NCI-H345 treated with DMSO at 0.1 percent for 48 hours (cell line): Measurements from ENCODE around the gene CPPED1.
"Not testable (repeated sequence)": the region's sequence is repeated elsewhere in the genome, so short reads cannot be mapped to it uniquely, and the experiment has no call there.

Experiments used
- DNase-seq: peaks from one replicate; lab custom pipeline; 2025; ENCODE audit not compliant: unreplicated experiment; lab: John Stamatoyannopoulos, UW

The CPPED1 gene

DNA sequence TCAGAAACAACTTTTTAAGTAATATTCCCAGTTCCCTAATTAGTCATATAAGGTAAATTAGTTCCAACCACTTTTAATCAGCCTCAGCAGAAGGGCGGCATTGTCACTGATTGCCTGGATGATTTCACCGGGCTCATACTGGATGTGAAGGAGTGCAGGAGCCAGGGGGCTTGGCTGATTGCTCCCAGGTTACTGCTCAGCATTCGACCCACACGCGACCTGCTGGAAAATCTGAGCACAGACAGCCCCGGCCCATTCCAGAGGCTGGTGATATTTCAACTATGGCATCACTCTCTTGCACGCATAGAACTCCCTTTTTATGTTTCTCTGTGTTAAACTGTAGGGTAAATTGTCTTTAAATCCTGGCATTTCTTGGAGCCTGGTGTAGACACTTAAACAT is 34.2 kb downstream of the CPPED1 start:
- no peak for DNase-seq

DNA sequence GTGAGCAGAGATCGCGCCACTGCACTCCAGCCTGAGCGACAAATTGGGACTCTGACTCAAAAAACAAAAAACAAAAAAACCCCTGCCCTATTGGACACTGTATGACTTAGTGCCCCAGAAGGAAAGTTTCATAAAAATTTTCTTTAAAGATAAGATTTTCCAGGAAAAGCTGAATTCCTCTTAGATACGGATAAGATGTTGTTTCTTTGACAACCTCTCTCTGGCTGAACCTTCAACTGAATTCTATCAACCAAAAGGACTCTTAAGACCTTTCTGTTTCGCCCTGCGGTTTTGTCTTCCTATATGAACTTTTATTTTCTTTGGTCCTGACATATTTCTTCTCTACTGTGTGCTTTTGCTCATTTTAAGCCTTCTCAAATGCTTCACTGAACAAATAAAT is 35.8 kb downstream of the CPPED1 start:
- DNase-seq: no peak

DNA sequence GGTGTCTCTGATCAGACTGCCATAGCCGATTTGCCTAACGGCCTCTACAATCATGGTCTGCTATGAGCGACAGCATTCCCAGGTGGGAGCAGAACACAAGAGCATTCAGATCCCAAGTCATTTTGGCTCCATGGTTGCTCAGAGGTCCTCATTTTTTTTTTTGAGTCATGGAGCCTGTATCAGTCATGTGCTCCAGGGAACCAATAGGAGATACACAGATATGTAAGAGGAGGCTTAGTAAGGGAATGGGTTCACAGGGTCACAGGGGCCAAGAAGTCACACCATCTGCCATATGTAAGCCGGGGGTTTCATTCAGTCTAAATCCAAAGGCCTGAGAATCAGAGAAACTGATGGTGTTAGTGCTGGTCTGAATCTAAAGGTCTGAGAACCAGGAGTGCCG is 36.8 kb downstream of the CPPED1 start:
- no peak for DNase-seq

DNA sequence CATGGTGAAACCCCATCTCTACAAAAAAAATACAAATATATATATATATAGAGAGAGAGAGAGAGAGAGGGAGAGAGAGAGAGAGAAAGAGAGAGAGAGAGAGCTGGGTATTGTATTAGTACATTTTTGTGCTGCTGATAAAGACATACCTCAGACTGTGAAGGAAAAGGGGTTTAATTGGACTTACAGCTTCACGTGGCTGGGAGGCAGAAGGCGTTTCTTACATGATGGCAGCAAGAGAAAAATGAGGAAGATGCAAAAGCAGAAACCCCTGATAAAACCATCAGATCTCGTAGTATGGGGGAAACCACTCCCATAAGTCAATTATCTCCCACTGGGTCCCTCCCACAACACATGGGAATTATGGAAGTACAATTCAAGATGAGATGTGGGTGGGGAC is 37.5 kb downstream of the CPPED1 start:
- DNase-seq: not testable (repeated sequence)

DNA sequence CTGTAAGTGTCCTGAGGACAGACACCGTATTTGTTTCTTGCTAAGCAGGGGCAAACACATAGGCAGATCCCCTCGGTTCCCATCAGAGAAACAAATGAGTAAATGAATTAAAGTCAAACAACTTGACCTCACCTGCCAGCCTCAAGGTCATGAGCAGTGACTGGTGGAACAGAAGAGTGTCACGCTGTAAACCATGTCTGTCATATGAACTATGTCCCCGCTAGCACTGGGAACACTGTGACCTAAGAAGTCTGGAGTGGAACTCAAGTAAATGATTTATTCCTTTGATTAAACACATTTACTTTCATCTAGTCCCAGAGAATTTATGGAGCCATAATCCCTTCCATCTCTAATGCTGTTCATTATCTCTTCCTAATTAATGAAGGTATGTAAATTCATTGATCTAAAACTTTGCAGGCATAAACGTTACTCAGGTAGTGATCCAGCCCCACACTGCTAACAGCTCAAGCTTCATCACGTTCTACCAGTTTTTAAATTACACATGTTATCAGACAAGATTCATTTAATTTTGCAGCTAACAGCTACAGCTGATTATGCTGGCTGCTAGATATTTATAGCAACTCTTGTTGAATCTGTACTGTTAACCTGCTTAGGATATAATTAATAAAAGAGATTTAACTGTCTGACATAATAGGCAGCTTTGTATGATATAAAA is 38.7 kb downstream of the CPPED1 start:
- no peak for DNase-seq

DNA sequence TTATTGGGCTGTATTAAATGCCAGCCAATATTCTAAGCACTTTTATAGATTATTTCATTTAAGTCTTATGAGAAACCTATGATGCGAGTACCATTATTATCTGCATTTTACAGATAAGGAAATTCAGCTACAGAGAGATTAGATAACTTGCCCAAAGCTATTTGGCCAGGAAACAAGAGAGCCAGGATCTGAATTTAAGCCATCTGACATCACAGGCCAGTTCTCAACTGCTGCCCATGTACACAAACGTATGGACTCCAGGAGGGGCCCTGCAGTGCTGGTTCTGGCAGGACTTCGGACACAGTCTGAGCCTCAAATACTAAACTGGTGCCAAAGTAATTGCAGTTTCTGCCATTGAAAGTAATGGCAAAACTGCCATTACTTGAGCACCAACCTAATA is 40.2 kb downstream of the CPPED1 start:
- DNase-seq: no peak

DNA sequence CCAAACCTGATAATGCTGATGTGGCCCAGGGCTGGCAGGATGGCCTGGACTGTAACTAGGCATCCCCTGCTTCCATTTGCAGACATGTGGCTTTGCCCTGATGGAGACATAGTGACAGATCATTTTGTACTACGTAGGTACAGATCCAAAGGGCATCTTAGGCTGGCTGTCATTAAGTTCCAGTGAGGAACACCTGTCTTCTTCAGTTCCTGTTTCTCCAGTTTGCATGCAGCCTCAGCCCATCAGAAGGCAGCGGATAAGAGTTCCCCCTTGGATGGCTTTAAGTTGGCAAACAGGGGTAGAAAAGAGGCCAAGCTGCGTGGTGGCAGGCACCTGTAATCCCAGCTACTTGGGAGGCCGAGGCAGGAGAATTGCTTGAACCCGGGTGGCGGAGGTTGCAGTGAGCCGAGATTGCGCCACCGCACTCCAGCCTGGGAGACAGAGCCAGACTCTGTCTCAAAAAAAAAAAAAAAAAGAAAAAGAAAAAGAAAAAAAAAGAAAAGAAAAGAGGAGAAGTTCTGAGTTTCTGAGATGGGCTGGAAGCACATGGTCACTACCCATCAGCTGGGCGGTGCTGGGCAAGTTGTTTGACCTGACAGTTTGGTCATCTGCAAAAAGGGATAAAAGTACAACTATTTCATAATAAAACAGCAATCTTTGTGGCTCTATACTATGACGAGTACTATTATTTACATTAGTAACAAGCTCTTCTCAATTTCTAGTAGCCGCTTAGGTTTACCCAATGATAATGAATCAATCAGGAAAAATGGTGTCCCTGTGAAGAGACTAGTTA is 42.7 kb downstream of the CPPED1 start:
- DNase-seq: no peak

DNA sequence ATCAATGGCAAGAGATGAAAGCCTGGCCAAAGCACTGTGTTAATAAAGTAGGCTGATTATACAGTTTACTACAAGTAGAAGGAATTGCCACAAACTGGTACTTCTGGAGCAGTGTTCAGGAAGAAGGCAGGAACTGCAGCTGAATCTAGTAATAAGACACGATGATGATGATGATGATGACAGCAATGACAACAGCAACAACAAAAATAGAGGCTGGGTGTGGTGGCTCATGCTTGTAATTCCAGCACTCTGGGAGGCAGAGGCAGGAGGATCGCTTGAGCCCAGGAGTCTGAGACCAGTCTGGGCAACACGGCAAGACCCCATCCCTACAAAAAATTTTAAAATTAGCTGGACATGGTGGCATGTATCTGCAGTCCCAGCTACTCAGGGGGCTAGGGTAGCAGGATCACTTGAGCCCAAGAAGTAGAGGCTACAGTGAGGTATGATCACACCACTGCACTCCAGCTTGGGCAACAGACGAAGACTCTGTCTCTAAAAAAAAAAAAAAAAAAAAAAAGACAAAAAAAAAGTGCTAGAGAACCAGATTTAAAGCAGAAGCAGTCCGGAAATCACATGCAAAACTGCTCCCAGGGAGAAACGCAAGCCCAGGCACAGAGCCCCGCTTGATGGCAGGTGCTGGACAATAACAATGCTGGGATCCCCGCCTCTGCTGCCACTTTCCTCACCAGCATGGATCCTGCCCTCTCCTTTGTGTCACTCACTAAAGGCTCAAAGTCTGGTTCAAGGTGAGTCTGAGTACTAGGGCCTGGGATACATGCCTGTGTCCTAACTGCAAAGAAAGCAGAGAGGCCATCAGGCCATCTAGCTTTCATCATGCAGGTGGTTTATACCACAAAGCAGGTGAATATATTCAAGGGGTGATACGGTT is 44.8 kb downstream of the CPPED1 start:
- peak; percentile 68 for DNase-seq

DNA sequence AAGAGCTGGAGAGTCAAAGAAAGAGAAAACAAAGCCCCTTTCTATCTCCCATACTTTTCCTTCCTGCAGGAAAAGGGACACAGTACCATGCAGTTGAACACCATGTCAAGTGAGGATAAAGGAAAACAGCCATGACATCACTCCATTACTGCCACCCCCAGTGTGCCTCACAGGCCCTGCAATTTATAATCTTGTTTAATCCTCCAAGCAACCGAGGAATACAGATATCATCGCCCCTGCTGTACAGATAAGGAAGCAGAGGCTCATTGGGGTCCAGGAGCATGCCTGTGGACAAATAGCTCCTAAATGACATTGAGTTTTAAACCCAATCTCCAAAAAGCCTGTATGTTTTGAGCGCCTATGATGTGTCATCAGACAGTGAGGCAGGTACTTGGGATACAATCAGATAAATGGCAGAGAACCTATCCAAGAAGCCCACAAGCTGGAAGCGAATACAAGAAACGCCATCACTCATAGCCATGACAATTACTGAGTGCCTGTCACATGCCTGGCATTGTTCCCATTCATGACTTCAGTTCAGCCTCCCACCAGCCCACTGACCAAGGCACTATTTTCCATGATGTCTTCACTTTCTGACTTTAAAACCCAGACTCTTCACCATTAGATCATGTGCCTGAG is 45.5 kb downstream of the CPPED1 start:
- no peak for DNase-seq

DNA sequence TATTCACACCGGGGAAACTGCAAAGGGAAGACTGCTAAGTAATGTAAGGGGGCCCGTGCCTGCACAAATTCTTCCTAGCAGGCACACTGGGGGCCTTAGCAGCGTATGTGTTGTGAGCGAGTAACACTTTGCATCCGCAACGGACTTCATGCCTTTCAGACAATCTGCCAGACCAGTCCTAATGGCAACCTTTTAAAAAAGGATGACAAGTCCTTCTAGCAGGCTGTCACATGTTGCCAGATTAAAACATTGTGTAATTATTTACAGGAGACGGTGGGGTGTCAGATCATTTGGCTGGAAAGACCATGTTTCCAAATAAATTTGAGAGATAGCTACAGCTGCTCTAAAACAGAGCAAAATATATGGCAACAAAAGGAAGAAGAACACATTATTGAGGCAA is 46.1 kb downstream of the CPPED1 start:
- no peak for DNase-seq

DNA sequence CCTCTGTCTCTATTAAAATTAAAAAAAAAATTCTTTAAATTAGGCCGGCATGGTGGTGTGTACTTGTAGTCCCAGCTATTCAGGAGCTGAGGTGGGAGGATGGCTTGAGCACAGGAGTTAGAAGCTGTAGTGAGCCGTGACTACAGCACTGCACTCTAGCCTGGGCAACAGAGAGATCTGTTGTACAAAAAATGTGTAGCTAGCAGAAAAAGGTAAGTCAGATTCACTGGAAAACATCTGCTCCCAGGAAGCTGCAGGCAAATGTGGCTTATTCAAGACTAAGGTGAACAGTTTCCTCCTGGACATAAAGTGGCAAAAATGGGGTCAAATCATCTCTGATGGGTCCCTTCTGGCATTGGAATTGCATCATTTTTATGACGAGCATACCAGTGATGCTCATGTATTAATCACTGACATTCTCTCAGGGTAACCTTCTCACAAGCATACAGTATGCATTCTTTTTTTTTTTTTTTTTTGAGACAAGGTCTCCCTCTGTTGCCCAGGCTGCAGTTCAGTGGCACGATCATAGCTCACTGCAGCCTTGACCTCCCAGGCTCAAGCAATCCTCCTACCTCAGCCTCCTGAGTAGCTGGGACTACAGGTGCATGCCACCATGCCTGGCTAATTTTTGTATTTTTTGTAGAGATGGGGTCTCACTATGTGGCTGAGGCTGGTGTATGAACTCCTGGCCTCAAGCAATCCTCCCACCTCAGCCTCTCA is 48.7 kb downstream of the CPPED1 start:
- no peak for DNase-seq

DNA sequence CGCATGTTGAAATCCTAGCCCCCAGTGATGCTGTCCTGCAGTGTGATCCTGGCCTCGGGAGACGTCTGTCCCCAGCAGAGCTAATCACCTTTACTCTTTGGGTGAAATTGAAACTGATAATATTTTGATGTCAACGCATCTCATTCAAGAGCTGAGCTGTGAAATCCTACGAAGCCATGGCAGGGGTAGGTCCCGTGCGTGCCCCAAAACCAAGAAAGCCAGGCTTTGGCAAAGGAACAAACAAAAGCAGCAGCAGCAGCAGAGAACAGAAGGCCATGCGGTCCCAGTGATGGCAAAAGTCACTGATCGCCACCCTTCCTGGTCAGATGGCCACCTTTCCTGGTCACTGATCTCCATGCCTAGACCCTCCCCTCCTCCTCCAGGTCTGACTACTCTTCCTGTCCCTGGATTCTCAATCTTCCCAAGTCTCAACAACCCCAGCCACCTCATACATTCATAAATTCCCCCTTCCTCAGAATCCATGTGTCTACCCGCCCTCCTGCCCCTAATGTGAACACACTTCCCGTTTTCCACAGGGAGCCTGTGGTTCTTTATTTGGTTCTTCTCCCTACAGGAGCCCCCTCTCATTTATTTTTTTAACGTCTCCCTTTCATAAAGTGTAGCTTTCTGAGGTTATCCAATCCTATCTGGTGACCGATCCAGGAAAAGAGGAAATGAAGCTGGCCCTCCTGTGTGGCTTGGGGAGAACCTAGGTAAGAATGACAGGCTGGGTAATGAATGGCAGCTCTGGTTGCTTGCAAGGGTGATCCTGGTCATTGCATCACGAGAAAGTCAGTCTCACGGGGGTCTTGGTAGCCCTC is 50.3 kb downstream of the CPPED1 start:
- no peak for DNase-seq

DNA sequence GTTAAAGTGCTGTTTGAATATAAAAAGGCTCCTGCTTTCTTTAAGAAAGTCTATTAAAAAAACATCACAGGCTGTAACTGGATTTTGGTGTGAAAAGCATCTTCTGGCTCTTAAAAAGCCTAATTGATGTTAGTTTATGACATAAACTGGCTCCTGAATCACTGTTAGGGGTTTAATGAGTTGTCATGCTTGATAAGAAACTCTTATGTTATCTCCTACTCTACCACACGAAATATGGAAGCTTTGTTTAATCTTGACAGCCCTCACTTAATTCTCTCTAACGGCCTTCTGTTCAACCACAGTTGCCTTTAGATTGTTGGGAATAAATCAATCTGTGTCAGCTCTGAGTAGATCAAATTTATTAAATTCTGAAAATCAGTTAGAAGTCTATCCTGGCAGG is 51.5 kb downstream of the CPPED1 start:
- DNase-seq: no peak

DNA sequence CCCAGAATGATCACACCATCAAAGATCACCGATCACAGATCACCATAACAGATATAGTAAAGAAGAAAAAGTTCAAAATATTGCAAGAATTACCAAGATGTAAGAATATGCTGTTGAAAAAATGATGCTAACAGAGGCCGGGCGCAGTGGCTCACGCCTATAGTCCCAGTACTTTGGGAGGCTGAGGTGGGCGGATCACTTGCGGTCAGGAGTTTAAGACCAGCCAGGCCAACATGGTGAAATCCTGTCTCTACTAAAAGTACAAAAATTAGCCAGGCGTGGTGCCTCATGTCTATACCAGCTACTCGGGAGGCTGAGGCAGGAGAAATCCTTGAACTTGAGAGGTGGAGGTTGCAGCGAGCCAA is 53.2 kb downstream of the CPPED1 start:
- no peak for DNase-seq

DNA sequence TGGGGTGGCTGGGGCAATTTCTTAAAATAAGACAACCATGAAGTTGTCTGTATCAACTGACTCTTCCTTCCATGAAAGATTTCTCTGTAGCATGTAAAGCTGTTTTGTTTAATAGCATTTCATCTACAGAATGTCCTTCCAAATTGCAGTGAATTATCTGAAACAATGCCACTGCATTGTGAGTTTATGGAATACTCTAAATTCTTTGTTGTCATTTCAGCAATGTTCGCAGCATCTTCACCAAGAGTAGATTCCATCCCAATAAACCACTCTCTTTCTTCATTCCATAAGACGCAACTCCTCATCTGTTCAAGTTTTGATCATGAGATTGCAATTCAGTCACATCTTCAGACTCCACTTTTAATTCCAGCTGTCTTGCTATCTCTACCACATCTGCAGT is 54.6 kb downstream of the CPPED1 start:
- DNase-seq: no peak

DNA sequence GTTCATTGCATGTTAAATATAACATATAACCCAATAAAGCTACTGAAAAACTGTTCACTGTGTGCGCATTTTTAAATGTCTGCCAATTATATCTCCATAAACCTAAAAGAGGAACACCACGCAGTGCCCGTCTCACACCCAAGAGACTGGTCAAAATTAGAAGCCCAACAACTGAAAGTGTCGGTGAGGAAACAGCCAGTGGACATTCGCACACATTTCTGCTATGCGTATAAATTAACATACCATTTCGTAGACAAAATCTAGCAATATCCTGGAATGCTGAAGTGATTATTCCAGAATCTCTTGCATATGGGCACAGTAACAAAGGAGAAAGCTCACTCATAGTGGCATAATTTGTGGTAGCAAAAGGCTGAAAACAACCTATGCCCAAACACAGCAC is 55.9 kb downstream of the CPPED1 start:
- DNase-seq: no peak

DNA sequence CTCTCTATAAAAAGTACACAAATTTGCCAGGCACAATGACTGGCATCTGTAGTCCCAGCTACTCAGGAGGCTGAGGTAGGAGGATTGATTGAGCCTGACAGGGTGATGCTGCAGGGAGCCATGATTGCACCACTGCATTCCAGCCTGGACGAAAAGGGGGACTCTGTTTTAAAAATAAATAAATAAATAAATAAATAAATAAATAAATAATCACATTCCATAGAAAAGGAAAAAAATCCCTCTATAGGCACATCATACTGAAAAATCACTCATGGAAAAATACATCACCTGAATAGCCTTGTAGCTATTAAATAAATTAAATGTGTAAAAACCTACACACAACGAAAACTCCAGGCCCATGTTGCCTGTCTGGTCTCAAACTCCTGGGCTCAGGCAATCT is 56.4 kb downstream of the CPPED1 start:
- no peak for DNase-seq

DNA sequence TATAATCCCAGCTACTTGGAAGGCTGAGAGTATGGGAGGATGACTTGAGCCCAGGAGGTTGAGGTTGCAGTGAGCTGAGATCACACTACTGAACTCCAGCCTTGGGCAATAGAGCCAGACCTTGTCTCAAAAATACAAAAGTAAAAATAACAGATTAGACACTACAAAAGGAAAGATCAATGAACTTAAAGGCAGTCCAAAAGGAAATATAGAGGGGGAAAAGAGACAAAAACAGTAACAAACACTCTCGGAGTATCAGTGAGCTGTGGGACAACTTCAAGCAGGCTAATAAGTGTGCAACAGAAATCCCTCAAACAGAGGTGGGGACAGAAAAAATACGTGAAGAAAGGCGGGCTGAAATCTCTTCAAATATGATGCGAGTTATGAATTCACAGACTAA is 58.8 kb downstream of the CPPED1 start:
- DNase-seq: no peak

DNA sequence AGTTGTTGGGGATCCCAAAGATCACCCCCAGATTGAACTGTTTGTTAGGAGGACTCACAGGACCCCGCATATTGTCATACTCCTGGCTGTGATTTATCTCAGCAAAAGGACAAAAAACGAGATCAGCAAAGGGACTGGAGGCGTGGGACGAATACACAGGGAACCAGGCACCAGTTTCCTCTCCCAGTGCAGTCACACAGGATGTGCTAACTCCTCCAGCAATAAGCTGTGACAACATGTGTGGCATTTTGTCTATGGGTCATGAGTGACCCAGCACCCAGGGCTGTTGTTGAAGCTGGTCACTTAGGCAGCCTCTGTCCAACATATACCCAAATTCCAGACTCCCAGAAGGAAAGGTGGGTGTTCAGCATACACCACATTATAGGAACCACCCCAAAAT is 60.9 kb downstream of the CPPED1 start:
- DNase-seq: no peak
